AG10803 (cell line): ENCODE data around the gene GLUD1.

Source experiments
- DNase-seq: peaks from one replicate; pipeline ENCODE4 v3.0.0; 2010; ENCODE audit warnings: low read depth
- H3K4me3 ChIP-seq: 2 replicates; pipeline ENCODE4 v1.5.1; 2011; ENCODE audit warnings: mild to moderate bottlenecking, low read length, control low read depth
- TF ChIP-seq, protein P1 (sequence below): conservative IDR thresholded peaks from 2 replicates; pipeline ENCODE4 v1.5.1; 2011; ENCODE audit warnings: mild to moderate bottlenecking, low read length, control low read depth, inconsistent platforms

The GLUD1 gene

DNA sequence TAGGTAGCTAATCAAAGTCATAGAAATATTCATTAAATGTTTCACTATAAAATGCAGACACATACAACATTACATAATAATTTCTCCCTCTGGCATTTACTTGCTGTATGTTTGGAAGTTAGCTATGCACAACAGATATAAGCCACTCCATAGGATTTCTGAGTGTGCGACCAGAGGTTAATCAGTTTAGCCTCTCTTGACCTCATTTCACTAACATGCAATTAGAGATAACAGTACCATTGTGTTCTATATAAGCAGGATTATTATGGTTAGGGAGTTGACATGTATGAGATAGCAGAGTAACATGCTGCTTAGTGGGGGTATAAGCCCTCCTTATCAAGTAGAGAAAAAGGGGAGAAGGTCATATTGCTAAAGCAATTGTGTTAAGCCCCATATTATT, 26.4 kb downstream of the GLUD1 start:
- no peak for DNase-seq
- TF ChIP-seq, protein P1, sequence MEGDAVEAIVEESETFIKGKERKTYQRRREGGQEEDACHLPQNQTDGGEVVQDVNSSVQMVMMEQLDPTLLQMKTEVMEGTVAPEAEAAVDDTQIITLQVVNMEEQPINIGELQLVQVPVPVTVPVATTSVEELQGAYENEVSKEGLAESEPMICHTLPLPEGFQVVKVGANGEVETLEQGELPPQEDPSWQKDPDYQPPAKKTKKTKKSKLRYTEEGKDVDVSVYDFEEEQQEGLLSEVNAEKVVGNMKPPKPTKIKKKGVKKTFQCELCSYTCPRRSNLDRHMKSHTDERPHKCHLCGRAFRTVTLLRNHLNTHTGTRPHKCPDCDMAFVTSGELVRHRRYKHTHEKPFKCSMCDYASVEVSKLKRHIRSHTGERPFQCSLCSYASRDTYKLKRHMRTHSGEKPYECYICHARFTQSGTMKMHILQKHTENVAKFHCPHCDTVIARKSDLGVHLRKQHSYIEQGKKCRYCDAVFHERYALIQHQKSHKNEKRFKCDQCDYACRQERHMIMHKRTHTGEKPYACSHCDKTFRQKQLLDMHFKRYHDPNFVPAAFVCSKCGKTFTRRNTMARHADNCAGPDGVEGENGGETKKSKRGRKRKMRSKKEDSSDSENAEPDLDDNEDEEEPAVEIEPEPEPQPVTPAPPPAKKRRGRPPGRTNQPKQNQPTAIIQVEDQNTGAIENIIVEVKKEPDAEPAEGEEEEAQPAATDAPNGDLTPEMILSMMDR: no peak
- H3K4me3 ChIP-seq: no peak overlapping the region

DNA sequence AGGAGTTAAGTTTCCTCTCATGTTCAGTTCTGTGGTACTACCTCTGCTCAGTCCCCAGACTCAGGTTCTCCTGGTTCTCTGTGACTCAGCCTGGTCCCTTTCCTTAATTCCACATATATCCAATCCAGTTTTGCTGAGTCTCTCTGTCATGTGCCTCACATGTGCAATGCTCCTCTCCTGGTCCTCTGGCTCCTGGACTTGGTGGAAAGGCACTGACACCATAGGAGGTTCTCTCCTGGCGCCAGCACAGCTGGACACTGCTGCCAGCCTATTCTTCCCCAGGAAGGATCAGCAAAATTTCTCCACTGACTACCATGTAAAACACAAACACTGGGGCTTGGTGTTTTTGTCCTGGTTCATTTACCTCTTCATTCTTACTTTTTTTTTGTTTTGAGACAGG, 27.8 kb downstream of the GLUD1 start:
- TF ChIP-seq, protein P1: no peak
- no peak for DNase-seq
- no peak overlapping the region for H3K4me3 ChIP-seq

DNA sequence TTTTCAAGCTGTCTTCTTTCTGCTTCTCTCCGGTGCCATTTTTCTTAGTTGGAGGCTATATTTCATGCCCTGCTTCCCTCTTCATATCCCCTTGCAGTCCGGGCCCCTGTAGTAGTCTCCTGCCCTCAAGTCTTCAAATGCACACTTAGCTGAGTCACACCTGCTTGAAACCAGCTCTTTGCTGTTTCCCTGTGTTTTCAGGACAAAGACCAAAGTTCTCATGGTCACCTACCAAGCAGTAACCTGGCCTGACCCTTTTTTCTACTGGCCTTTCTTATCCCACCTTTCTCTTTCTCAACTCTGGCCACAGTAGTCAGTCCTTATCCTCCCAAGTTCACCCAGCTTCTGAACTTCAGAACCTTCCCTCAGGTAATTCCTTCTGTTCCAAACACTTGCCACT, 28.5 kb downstream of the GLUD1 start:
- no peak overlapping the region for H3K4me3 ChIP-seq
- TF ChIP-seq, protein P1: no peak
- DNase-seq: no peak

DNA sequence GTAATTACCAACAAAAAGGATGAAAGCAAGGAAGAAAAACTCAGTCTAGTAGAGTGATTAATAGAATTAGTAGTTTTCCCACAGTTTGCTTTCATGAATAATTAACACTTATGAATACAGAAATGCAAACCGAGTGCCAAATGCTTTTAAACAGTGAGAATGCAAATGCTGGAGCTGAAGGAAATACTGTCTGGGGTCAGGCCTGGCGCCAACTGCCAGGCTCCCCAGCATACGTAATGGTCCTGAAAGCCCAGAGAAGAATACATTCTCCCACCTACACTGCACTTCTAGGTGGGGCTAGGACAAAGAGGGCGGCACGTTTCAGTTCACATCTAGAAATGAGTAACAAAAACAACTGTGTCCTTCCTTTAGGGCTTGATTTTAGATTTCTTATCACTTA, 30.0 kb downstream of the GLUD1 start:
- no peak for DNase-seq
- no peak overlapping the region for H3K4me3 ChIP-seq
- TF ChIP-seq, protein P1: no peak

DNA sequence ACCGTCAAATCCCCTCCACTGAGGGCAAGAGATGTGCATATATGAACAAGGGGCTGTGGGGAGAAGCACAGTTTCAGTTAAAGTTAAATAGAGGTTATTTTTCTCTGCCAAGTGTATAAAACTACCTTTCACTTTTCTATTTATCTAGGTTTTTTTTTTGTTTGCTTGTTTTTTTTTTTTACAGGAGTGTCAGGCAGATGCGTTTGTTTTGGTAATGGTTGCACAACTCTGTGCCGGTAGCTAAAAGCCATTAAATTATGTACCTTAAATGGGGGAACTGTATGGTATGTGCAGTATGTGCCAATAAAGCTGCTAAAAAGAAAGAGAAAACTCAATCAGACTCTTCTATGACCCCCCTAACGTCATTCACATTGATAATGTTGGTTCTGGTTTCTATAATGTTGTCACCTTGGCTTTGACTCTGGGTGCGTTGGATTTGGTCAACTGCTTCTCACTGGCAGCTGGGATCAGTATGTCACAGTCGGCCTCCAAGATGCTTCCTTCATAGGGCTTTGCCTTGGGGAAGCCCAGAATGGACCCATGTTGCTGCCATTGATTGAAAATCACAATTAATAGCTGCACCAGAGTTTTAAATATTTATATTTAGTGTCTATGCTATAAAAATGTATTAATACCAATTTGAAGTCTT, 34.2 kb downstream of the GLUD1 start:
- no peak overlapping the region for H3K4me3 ChIP-seq
- TF ChIP-seq, protein P1: no peak

DNA sequence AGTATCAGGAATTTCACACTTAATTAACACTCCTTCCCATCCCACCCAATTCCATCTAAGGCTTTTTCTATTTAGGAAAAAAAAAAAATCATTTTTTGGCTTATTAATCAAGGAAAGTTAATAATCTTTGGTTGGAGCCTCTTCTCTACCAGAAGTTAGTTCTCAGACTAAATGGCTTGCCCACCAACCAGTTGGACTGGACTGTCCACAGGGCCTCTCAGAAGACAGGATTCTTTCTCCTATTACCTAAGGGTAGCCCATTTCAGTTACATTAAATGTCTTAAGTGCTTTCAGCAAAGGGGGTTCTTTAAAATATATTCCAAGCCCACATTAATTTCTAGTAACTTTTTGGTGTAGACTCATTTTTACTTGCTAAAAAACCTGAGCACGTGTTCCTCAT, 35.2 kb downstream of the GLUD1 start:
- DNase-seq: no peak
- TF ChIP-seq, protein P1: no peak
- no peak overlapping the region for H3K4me3 ChIP-seq

More for the DNA sequence above, 34.2 kb downstream of the GLUD1 start:
- DNase-seq: no peak

DNA sequence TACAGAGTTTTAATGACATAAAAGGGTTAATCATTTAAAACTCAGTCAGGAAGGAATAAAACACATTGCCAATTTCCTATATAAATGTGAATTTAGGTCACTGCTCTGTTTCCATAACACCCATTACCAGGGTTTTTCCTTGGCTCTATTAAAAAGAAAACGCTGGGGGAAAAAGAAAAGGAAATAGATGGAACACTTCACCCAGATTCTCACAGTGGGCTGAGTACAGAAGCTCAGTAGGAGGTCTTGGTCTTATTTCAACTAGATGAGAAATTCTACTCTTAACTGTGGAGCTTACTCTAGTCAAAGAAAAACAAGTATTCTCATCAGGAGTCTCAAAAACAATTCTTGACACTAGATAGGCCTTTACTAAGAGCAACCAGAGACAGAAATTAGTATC, 36.5 kb downstream of the GLUD1 start:
- no peak overlapping the region for H3K4me3 ChIP-seq
- no peak for DNase-seq
- TF ChIP-seq, protein P1: no peak
